ENCODE data around the gene NEK4. TPM values are rescaled to one million over a fixed set of nuclear protein-coding genes. Genes with fewer than 3 reads are reported as not detected.
A peak's percentile ranks its signal among the peaks of the same experiment; 100 is the strongest.

NEK4 gene
- total and polyA plus RNA-seq, 2 of the 13 experiments (the other 11 are each of a cell fraction or from before 2014, with no cell fraction given), result 16.5 to 38.0 TPM

GRCh38 chr3:52705688-52706686 is 64.8 kb downstream of the NEK4 start, which contains the start of the genes GLT8D1 and SPCS1 (continued):
- TF ChIP-seq ZNF83 (CRISPR knock-in tag; IDR thresholded peaks at IDR 0.05; ENCODE audit: borderline replicate concordance), result no peak
- no peak; the same call in 1 of the 2 replicates for TF ChIP-seq CREM (IDR thresholded peaks at IDR 0.05)
- TF ChIP-seq CREM (CRISPR knock-in tag; IDR thresholded peaks at IDR 0.05), result no peak
- peak; percentile 39; the same call in 1 of the 2 replicates for TF ChIP-seq GMEB2 (CRISPR knock-in tag; IDR thresholded peaks at IDR 0.05; ENCODE audit: low read depth)
- TF ChIP-seq NPAS2 (CRISPR knock-in tag; IDR thresholded peaks at IDR 0.05; ENCODE audit: borderline replicate concordance), result no peak
- peak; percentile 50; the same call in 1 of the 2 replicates for TF ChIP-seq ZFP37 (CRISPR knock-in tag; IDR thresholded peaks at IDR 0.05; ENCODE audit: borderline replicate concordance)
- TF ChIP-seq BATF2 (CRISPR knock-in tag; IDR thresholded peaks at IDR 0.05), result no peak
- 0 out of 2 replicates have a peak, but pooled peaks have one; percentile 54 for TF ChIP-seq ZNF510 (CRISPR knock-in tag; IDR thresholded peaks at IDR 0.05; ENCODE audit: low read depth)
- TF ChIP-seq ZNF430 (CRISPR knock-in tag; IDR thresholded peaks at IDR 0.05), result 0 out of 2 replicates have a peak, but pooled peaks have one; percentile 20
- no peak for TF ChIP-seq ZMAT5 (CRISPR knock-in tag; IDR thresholded peaks at IDR 0.05; ENCODE audit: borderline replicate concordance, low read depth)
- peak; percentile 8; the same call in 1 of the 2 replicates for TF ChIP-seq RAD21 (CRISPR knock-in tag; IDR thresholded peaks at IDR 0.05)
- peak; percentile 58 for TF ChIP-seq HCFC1 (IDR thresholded peaks at IDR 0.05; ENCODE audit: low read depth, low read length)
- TF ChIP-seq GPN1 (CRISPR knock-in tag; IDR thresholded peaks at IDR 0.05; ENCODE audit: borderline replicate concordance), result no peak; the same call in 1 of the 2 replicates
- TF ChIP-seq PAWR (CRISPR knock-in tag; IDR thresholded peaks at IDR 0.05; ENCODE audit: borderline replicate concordance), result no peak; the same call in 1 of the 2 replicates
- TF ChIP-seq ATF6 (CRISPR knock-in tag; conservative IDR thresholded peaks at IDR 0.05), result no peak
- TF ChIP-seq E2F2 (CRISPR knock-in tag; IDR thresholded peaks at IDR 0.05; ENCODE audit: borderline replicate concordance), result no peak; the same call in 1 of the 2 replicates
- TF ChIP-seq EHMT2 (IDR thresholded peaks at IDR 0.05; ENCODE audit: borderline replicate concordance, low read depth, low read length), result no peak
- TF ChIP-seq CHCHD3 (CRISPR knock-in tag; IDR thresholded peaks at IDR 0.05), result peak; percentile 77; the same call in 1 of the 2 replicates
- TF ChIP-seq HNRNPUL1 (IDR thresholded peaks at IDR 0.05; ENCODE audit: low read depth, low read length), result no peak
- TF ChIP-seq KDM3A (CRISPR knock-in tag; IDR thresholded peaks at IDR 0.05; ENCODE audit: low read depth), result peak; percentile 73; the same call in 1 of the 2 replicates
- peak; percentile 85 for TF ChIP-seq TAF1 (CRISPR knock-in tag; IDR thresholded peaks at IDR 0.05)
- TF ChIP-seq NR2F1 (CRISPR knock-in tag; IDR thresholded peaks at IDR 0.05), result no peak
- TF ChIP-seq ZNF720 (CRISPR knock-in tag; IDR thresholded peaks at IDR 0.05), result no peak

Data from HepG2 (cell line).